ENCODE data around the gene ARAF. TPM values are rescaled to one million over a fixed set of nuclear protein-coding genes. Genes with fewer than 3 reads are reported as not detected.

ARAF gene
- total and polyA plus RNA-seq, 2 of the 13 experiments (the other 11 are each of a cell fraction or from before 2014, with no cell fraction given), result 18.0 to 33.1 TPM

- TF ChIP-seq, protein P1, sequence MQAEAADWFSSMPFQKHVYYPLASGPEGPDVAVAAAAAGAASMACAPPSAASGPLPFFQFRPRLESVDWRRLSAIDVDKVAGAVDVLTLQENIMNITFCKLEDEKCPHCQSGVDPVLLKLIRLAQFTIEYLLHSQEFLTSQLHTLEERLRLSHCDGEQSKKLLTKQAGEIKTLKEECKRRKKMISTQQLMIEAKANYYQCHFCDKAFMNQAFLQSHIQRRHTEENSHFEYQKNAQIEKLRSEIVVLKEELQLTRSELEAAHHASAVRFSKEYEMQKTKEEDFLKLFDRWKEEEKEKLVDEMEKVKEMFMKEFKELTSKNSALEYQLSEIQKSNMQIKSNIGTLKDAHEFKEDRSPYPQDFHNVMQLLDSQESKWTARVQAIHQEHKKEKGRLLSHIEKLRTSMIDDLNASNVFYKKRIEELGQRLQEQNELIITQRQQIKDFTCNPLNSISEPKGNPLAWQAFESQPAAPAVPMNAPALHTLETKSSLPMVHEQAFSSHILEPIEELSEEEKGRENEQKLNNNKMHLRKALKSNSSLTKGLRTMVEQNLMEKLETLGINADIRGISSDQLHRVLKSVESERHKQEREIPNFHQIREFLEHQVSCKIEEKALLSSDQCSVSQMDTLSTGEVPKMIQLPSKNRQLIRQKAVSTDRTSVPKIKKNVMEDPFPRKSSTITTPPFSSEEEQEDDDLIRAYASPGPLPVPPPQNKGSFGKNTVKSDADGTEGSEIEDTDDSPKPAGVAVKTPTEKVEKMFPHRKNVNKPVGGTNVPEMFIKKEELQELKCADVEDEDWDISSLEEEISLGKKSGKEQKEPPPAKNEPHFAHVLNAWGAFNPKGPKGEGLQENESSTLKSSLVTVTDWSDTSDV (CRISPR knock-in tag; IDR thresholded peaks at IDR 0.05), result no peak
- TF ChIP-seq DBP (CRISPR knock-in tag; IDR thresholded peaks at IDR 0.05; ENCODE audit: not compliant biosample characterization) (no peak), HOXA9 (CRISPR knock-in tag; IDR thresholded peaks at IDR 0.05; ENCODE audit: borderline replicate concordance) (peak; percentile 43; the same call in 1 of the 2 replicates), MAFK (conservative IDR thresholded peaks at IDR 0.05 in 1 of 2, IDR thresholded peaks at IDR 0.05 in 1 of 2; ENCODE audit: low read length in 2 of 2) (no peak), ZFP36L2 (CRISPR knock-in tag; IDR thresholded peaks at IDR 0.05) (no peak), NONO (IDR thresholded peaks at IDR 0.05) (no peak), NONO (CRISPR knock-in tag; conservative IDR thresholded peaks at IDR 0.05) (peak; percentile 42; the same call in 1 of the 2 replicates), BATF2 (CRISPR knock-in tag; IDR thresholded peaks at IDR 0.05) (no peak), ZNF777 (CRISPR knock-in tag; IDR thresholded peaks at IDR 0.05) (no peak), CBFB (CRISPR knock-in tag; IDR thresholded peaks at IDR 0.05) (no peak), MYPOP (CRISPR knock-in tag; IDR thresholded peaks at IDR 0.05) (peak; percentile 83), NBN (conservative IDR thresholded peaks at IDR 0.05) (no peak), HOXA5 (CRISPR knock-in tag; IDR thresholded peaks at IDR 0.05) (peak; percentile 84)
- TF ChIP-seq, protein P2, sequence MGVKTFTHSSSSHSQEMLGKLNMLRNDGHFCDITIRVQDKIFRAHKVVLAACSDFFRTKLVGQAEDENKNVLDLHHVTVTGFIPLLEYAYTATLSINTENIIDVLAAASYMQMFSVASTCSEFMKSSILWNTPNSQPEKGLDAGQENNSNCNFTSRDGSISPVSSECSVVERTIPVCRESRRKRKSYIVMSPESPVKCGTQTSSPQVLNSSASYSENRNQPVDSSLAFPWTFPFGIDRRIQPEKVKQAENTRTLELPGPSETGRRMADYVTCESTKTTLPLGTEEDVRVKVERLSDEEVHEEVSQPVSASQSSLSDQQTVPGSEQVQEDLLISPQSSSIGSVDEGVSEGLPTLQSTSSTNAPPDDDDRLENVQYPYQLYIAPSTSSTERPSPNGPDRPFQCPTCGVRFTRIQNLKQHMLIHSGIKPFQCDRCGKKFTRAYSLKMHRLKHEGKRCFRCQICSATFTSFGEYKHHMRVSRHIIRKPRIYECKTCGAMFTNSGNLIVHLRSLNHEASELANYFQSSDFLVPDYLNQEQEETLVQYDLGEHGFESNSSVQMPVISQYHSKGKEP (CRISPR knock-in tag; IDR thresholded peaks at IDR 0.05), result 0 out of 2 replicates have a peak, but pooled peaks have one; percentile 73
- TF ChIP-seq, protein P3, sequence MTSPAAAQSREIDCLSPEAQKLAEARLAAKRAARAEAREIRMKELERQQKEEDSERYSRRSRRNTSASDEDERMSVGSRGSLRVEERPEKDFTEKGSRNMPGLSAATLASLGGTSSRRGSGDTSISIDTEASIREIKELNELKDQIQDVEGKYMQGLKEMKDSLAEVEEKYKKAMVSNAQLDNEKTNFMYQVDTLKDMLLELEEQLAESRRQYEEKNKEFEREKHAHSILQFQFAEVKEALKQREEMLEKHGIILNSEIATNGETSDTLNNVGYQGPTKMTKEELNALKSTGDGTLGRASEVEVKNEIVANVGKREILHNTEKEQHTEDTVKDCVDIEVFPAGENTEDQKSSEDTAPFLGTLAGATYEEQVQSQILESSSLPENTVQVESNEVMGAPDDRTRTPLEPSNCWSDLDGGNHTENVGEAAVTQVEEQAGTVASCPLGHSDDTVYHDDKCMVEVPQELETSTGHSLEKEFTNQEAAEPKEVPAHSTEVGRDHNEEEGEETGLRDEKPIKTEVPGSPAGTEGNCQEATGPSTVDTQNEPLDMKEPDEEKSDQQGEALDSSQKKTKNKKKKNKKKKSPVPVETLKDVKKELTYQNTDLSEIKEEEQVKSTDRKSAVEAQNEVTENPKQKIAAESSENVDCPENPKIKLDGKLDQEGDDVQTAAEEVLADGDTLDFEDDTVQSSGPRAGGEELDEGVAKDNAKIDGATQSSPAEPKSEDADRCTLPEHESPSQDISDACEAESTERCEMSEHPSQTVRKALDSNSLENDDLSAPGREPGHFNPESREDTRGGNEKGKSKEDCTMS (CRISPR knock-in tag; conservative IDR thresholded peaks at IDR 0.05), result no peak
- TF ChIP-seq, protein P4, sequence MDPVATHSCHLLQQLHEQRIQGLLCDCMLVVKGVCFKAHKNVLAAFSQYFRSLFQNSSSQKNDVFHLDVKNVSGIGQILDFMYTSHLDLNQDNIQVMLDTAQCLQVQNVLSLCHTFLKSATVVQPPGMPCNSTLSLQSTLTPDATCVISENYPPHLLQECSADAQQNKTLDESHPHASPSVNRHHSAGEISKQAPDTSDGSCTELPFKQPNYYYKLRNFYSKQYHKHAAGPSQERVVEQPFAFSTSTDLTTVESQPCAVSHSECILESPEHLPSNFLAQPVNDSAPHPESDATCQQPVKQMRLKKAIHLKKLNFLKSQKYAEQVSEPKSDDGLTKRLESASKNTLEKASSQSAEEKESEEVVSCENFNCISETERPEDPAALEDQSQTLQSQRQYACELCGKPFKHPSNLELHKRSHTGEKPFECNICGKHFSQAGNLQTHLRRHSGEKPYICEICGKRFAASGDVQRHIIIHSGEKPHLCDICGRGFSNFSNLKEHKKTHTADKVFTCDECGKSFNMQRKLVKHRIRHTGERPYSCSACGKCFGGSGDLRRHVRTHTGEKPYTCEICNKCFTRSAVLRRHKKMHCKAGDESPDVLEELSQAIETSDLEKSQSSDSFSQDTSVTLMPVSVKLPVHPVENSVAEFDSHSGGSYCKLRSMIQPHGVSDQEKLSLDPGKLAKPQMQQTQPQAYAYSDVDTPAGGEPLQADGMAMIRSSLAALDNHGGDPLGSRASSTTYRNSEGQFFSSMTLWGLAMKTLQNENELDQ (CRISPR knock-in tag; IDR thresholded peaks at IDR 0.05; ENCODE audit: borderline replicate concordance), result no peak
These were observed 58.7 kb downstream of the ARAF start, which contains the start of gene SYN1 (continued) for GRCh38 chrX:47619486-47620302.
